Measurements from ENCODE around the gene ITGAL. TPM values are rescaled to one million over a fixed set of nuclear protein-coding genes. Genes with fewer than 3 reads are reported as not detected.
A peak's percentile ranks its signal among the peaks of the same experiment; 100 is the strongest.
"Not testable (repeated sequence)": the region's sequence is repeated elsewhere in the genome, so short reads cannot be mapped to it uniquely, and the experiment has no call there.

ITGAL gene
- total and polyA plus RNA-seq, 2 of the 8 experiments (the other 6 are each of a cell fraction or from before 2014, with no cell fraction given), result not detected

DNA sequence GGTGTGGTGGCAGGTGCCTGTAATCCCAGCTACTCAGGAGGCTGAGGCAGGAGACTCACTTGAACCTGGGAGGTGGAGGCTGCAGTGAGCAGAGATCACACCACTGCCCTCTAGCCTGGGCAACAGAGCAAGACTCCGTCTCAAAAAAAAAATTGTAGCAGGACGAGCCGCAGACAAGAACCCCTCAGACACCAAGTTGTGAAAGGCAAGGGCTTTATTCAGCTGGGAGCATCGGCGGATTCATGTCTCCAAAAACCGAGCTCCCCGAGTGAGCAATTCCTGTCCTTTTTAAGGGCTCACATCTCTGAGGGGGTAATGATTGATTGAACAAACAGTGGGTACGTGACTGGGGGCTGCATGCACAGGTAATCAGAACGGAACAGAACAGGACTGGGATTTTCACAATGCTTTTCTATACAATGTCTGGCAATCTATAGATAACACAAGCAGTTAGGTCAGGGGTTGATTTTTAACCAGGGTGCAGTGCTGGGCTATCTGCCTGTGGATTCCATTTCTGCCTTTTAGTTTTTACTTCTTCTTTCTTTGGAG lies 68.4 kb downstream of the ITGAL start:
- H3K23ac ChIP-seq (ENCODE audit: insufficient read length); H4K8ac ChIP-seq (ENCODE audit: extremely low read depth, insufficient read depth, low read length); H3K36me3 ChIP-seq (ENCODE audit: control insufficient read depth in 2 of 4, insufficient read depth in 4 of 4, low read length in 3 of 4); H3K18ac ChIP-seq (ENCODE audit: extremely low read depth, low read length); H3K27me3 ChIP-seq (replicated peaks in 1 of 4; ENCODE audit: control insufficient read depth in 3 of 4, extremely low read depth in 1 of 4, insufficient read depth in 3 of 4, low read length in 3 of 4); H3K56ac ChIP-seq (replicated peaks; ENCODE audit: insufficient read length, low read depth, low read length); FAIRE-seq; H4K5ac ChIP-seq (ENCODE audit: insufficient read length, low read depth, low read length); H2BK12ac ChIP-seq (ENCODE audit: low read depth, low read length); H2BK5ac ChIP-seq (ENCODE audit: low read depth, low read length); H2BK20ac ChIP-seq (ENCODE audit: low read length); H3K4ac ChIP-seq (replicated peaks; ENCODE audit: insufficient read length, low read depth, low read length); H4K91ac ChIP-seq (replicated peaks; ENCODE audit: insufficient read length, low read length); H2BK120ac ChIP-seq (replicated peaks; ENCODE audit: low read depth, low read length); H3K9me3 ChIP-seq (ENCODE audit: insufficient read depth in 2 of 2, low read depth in 1 of 2, low read length in 1 of 2); H2BK15ac ChIP-seq (ENCODE audit: low read length); H2AFZ ChIP-seq (ENCODE audit: low read length); DNase-seq (ENCODE audit: low read depth in 1 of 2, low spot score in 2 of 2); H3K79me1 ChIP-seq (ENCODE audit: low read depth, low read length); H3K14ac ChIP-seq (ENCODE audit: insufficient read length); H3K27ac ChIP-seq (ENCODE audit: low read depth, low read length); H2AK5ac ChIP-seq (ENCODE audit: low read depth, low read length); H3K4me3 ChIP-seq (ENCODE audit: extremely low read depth in 1 of 4, insufficient read depth in 2 of 4, low read depth in 3 of 4, low read length in 4 of 4); H3K79me2 ChIP-seq (ENCODE audit: control insufficient read depth in 1 of 2, insufficient read depth in 2 of 2, low read length in 2 of 2); H4K20me1 ChIP-seq (replicated peaks in 1 of 2; ENCODE audit: control insufficient read depth in 1 of 2, insufficient read depth in 2 of 2, low read length in 2 of 2); H3K23me2 ChIP-seq (ENCODE audit: low read depth, low read length); H3K9ac ChIP-seq (replicated peaks in 1 of 4; ENCODE audit: extremely low read depth in 1 of 4, low read depth in 3 of 4, low read length in 3 of 4): not testable (repeated sequence)
- WGBS, 2 experiments (ENCODE audit: extremely low coverage in 1 of 2, insufficient coverage in 1 of 2, insufficient read length in 1 of 2, insufficient replicate concordance in 2 of 2, low coverage in 1 of 2, low lambda C conversion rate in 2 of 2, missing lambda C conversion rate in 1 of 2), result 86% methylated on average over 9 of the region's 9 CpGs; no CpG with 5 or more reads in 1 of the 2 experiments
- H3K4me2 ChIP-seq (ENCODE audit: insufficient read depth in 1 of 2, low read depth in 2 of 2, low read length in 2 of 2), result peak overlapping the region; percentile 40 to 89; a peak in 2 of 4 replicates
- H3K4me1 ChIP-seq (replicated peaks in 1 of 4; ENCODE audit: control insufficient read depth in 3 of 4, insufficient read depth in 4 of 4, low read length in 3 of 4), result peaks cover 5 to 24% (median 18%) of the 10 kb centered on the region in 4 experiments
- CTCF ChIA-PET (ENCODE audit: partially characterized antibody), result interaction anchor here (0.6 to 2.5 kb wide), 10 partner anchors 12 to 111 kb away, joined by 3 to 10 read pairs (median 4); partner anchors contain the start of genes DCTPP1 and ZNF764
- POLR2A ChIA-PET (ENCODE audit: partially characterized antibody), result interaction anchor here (0.7 to 3.5 kb wide), 10 partner anchors 8 to 123 kb away, joined by 3 to 22 read pairs (median 4); partner anchors contain the start of genes ZNF688, ZNF689, ZNF764 and ZNF768
